GM12874 (cell line): Measurements from ENCODE around the gene RPLP2.

ENCODE experiments used
- TF ChIP-seq, protein P1 (sequence below): IDR thresholded peaks from 2 replicates; pipeline ENCODE4 v1.5.1; 2011; ENCODE audit warnings: low read depth, mild to moderate bottlenecking, control low read depth, low read length, moderate library complexity; ENCODE audit not compliant: insufficient read depth

The RPLP2 gene

DNA sequence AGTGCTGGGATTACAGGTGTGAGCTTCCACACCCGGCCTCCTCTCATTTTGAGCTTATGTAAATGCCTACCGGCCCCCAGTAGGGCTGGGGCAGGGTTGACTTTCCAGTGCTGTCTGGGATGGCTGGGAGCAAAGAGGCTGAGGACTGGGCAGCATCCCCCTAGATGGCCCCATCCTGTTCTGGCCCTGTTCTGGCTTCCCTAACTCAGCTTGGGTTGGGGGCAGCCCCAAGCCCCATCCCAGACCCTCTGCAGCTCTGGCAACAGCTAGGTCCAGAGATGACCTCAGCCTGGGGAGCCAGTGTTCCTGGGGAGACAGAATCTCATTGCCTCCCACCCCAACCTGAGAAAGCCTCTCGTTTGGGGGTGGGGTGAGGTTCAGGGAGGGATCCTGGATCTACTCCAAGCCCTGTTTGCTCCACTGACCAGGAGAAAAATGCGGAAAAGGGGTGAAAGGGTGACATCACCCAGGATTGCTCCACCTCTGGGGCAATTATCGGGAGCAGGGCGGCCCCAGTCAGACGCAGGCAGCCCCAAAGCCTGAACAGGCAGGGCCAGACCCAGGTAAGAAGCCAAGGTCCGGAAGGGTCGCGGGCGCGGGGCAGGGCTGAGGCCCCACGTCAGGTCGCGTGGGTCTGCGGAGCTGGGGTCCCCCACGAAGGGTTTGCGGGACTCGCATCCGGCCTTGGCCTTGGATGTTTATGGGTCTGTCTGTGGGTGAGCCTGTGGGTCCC lies 8.8 kb downstream of the RPLP2 start, which contains the start of gene PNPLA2:
Gene PNPLA2 (plus strand): TSS at position 519 of the 733 bp plus-strand sequence. CDS start 805 bp downstream, outside the sequence.
- TF ChIP-seq, protein P1, sequence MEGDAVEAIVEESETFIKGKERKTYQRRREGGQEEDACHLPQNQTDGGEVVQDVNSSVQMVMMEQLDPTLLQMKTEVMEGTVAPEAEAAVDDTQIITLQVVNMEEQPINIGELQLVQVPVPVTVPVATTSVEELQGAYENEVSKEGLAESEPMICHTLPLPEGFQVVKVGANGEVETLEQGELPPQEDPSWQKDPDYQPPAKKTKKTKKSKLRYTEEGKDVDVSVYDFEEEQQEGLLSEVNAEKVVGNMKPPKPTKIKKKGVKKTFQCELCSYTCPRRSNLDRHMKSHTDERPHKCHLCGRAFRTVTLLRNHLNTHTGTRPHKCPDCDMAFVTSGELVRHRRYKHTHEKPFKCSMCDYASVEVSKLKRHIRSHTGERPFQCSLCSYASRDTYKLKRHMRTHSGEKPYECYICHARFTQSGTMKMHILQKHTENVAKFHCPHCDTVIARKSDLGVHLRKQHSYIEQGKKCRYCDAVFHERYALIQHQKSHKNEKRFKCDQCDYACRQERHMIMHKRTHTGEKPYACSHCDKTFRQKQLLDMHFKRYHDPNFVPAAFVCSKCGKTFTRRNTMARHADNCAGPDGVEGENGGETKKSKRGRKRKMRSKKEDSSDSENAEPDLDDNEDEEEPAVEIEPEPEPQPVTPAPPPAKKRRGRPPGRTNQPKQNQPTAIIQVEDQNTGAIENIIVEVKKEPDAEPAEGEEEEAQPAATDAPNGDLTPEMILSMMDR = no peak

DNA sequence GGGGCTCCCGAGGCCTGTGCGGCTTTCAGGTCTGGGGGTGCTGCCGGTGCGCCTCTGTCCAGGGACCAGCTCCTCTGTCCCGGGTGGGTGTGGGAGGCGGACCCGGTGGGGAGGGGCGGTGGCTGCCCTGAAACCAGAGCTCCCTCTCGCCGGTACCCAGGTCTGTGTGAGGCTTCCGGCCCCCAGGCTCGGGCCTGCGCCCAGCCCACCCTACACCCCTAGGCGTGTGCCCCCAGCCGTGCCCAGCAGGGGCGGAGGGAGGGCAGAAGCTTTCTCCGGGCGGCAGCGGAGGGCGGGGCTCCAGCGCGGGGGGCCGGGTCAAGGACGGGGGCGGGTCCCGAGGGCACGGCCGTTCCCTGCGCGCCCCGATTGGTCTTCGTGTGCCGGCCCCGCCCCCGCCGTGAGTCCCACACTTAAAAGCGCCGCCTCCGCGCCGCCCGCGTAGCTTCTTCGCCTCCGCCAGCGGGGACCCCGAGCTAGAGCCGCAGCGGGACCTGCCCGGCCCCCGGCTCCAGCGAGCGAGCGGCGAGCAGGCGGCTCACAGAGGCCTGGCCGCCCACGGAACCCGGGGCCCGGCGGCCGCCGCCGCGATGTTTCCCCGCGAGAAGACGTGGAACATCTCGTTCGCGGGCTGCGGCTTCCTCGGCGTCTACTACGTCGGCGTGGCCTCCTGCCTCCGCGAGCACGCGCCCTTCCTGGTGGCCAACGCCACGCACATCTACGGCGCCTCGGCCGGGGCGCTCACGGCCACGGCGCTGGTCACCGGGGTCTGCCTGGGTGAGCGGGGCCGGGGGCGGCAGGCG lies 9.6 kb downstream of the RPLP2 start:
- TF ChIP-seq, protein P1 = 0 out of 2 replicates have a peak, but pooled peaks have one; percentile 7

DNA sequence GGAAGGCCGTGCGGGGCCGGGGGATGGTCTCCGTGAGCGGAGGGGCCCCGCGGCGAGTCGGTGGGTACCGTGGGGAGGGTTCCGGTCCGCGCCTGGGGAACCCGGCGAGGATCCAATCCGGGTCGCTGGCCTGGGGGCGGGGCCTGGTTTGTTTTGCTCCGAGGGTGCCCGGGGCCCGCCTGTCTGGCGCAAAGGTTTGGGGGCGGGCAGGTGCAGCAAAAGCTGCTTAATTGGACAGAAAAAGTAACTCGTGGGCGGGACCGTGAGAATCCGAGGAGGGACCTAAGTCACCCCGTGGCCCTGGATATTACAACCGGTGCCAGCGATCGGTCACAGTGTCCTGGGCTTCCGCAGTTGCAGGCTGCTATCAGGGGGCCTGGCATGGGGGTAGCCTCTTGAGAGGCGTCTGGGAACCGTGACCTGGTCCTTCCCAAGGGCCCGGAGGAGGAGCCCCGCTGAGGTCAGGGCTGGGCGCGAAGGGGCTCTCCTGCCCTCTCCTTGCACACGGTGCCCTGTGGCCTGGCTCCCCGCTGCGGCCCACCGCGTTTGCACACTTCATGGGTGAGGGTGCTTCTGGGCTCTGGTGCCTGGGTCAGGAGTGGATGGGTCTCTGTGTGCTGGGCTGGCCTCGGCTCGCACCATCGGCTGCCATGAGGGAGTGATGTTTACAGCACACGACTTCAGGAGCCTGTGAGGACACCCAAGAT lies 10.3 kb downstream of the RPLP2 start:
- TF ChIP-seq, protein P1 = no peak

DNA sequence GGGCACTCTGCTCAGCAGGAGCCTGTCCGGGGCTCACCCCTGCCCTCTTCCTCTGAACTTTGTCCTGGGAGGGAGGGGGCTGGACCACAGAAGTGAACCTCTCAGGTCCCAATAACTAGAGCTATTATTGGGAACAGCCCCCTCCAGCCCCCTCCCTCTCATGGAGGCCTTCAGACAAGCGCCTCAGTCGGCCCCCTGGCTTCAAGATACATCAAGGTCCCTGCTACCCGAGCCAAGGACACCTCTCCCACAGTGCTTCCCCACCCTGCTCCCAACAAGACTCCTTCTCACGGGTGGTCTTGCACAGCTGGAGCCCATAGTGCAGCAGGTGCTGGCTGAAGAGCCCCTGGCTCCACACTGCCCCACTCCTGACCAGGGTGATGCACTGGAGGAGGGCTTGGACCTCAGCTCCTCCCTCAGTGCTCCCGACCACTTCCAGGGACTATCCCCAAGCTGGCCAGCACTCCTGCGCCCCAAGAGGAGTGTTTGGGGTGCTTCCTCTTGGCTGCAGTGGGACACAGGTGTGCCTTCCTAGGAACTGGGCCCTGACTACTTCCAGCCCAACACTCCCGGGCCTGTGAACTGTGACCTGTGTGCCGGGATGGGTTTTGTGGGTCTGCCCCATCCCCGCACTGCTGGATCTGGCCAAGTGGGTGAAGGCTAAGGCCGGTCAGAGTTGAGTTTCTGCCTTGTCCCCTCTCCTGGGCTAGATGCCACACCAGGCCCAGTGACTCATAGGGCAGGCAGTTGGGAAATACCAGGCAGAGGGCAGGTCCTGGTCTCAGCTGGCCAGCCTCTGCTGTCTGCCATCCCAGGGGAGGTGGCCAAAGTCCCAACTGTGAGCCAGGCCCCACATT lies 11.1 kb downstream of the RPLP2 start:
- TF ChIP-seq, protein P1 = no peak

DNA sequence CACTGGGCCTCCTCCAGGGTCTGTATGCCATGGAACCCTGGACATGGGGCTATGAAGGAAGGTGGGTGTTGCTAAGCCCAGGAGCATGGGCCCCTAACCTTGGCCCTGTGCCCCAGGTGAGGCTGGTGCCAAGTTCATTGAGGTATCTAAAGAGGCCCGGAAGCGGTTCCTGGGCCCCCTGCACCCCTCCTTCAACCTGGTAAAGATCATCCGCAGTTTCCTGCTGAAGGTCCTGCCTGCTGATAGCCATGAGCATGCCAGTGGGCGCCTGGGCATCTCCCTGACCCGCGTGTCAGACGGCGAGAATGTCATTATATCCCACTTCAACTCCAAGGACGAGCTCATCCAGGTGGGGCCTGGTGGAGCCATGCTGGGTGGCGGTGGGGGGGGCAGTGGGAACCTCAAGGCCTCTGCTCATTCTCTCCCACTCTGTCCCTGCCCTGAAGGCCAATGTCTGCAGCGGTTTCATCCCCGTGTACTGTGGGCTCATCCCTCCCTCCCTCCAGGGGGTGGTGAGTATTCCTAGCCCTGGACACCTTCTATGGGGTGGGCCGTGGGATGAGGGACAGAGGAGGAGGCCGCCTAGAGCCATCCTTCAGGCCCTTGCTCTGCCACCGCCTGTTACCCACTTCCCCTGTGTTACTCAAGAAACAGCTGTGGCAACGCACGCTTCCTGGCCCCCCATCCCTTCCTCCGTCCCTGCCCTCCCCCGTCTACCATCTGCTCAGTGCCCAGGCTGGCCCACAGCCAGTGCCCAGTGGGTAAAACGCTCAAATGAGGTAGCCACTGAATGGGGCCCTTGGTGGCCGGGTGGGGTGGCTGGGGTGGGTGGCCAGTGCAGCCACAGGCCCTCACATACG lies 12.0 kb downstream of the RPLP2 start:
- TF ChIP-seq, protein P1 = no peak
